Measurements from ENCODE around the gene ADGRD2. TPM values are rescaled to one million over a fixed set of nuclear protein-coding genes. Genes with fewer than 3 reads are reported as not detected.

ADGRD2 gene
- total RNA-seq, 5 donors from 2014 or later (not counting 1 experiment from before 2014, with no cell fraction given): not detected

DNA sequence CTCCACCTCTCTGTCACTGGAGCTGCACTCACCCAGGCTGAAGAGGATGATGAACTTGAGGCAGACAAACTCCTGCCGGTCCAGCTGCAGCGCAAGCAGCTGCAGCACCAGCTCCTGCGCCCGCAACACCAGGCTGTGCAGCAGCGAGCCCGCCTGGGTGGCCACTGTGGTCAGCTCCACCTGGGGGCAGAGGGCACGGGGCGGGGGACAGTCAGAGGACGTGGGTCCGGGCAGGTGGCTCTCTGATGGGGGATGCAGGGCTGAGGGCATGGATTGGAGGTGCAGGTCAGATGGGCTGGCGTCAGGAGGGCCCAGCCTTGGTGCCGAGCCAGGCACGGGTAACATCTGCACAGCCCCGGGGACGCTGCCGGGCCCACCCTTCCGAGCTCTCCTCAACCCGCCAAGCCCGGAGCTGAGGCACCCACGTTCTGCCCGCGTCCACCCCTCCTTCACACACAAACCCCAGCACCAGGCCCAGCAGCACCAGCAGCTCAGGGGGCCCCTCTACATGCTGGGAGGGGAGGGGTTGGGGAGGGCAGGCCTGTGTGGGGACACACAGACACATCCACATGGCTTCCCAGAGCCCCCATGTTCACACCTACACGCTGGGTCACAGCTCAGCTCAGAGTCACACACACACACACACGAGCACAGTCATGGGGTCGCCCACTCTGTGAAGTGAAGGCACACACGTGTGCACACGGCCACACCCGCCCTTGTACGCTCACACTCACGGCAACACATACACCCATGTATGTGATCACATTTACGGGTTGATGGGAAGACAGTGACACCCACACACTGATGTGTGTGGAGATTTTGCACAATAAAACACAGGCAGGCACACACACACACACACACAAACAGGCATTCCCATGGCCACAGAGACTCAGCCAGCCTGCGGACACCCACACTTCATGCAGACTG, 41.1 kb downstream of the ADGRD2 start:
- 75% methylated on average over 17 of the region's 32 CpGs for WGBS (ENCODE audit: insufficient coverage)
- ATAC-seq (replicated peaks in 1 of 4) (no peak), DNase-seq (no peak)
- no peak overlapping the region for H3K27ac ChIP-seq (ENCODE audit: low read length)
- H3K36me3 ChIP-seq (ENCODE audit: control insufficient read depth in 2 of 2, extremely low read depth in 1 of 2, insufficient read depth in 1 of 2, low read length in 1 of 2): no peaks in the 10 kb centered on the region
- POLR2A ChIA-PET: interaction anchor here in 1 of 2 donors (0.7 kb wide), 1 partner anchor 94 kb away, joined by 4 read pairs; no protein-coding TSS in a partner anchor
- CTCF ChIA-PET: no interaction called here
- no peak overlapping the region for H3K4me3 ChIP-seq (ENCODE audit: control insufficient read depth in 1 of 2, extremely low read depth in 1 of 2, low read length in 1 of 2)
- Mint-ChIP-seq H3K27me3 (peaks cover 5 to 9% of the 10 kb centered on the region in 2 donors), H3K4me3 (no peak overlapping the region), H3K27ac (no peak overlapping the region), H3K9me3 (no peaks in the 10 kb centered on the region), H3K36me3 (no peaks in the 10 kb centered on the region), H3K4me1 (peaks cover 10 to 17% (median 11%) of the 10 kb centered on the region in 3 donors)
- peaks cover 0 to 20% of the 10 kb centered on the region in 2 experiments for H3K27me3 ChIP-seq (replicated peaks in 1 of 2; ENCODE audit: control insufficient read depth in 2 of 2, extremely low read depth in 1 of 2, insufficient read depth in 2 of 2, low read length in 1 of 2)
- peaks cover 5 to 13% of the 10 kb centered on the region in 2 experiments for H3K4me1 ChIP-seq (ENCODE audit: control insufficient read depth in 1 of 2, extremely low read depth in 1 of 2, insufficient read depth in 2 of 2, low read length in 2 of 2)
- no peaks in the 10 kb centered on the region for H3K9me3 ChIP-seq

DNA sequence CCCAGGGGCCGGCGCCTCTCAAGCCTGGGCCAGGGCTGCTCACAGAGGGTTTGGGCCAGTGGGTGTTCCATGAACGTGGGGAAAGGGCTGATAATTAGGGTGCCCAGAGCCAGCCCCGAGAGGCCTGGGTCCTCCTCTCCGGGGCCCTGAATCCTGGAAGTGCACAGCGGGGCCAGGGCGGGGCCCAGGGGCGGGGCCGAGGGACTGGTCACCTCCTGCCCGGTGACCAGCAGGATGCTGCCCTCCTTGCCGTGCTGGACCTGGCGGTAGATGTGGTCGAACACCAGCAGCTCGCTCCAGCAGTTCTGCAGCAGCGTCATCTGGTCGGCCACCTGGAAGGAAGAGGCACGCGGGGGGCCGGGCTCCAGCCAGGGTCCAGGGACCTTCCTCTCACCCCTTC, 42.6 kb downstream of the ADGRD2 start:
- Histone ChIP-seq H3K9me3 (no peaks in the 10 kb centered on the region), H3K27me3 (replicated peaks in 1 of 2; ENCODE audit: control insufficient read depth in 2 of 2, extremely low read depth in 1 of 2, insufficient read depth in 2 of 2, low read length in 1 of 2) (peaks cover 0 to 19% of the 10 kb centered on the region in 2 experiments), H3K4me1 (ENCODE audit: control insufficient read depth in 1 of 2, extremely low read depth in 1 of 2, insufficient read depth in 2 of 2, low read length in 2 of 2) (peaks cover 10 to 25% of the 10 kb centered on the region in 2 experiments), H3K36me3 (ENCODE audit: control insufficient read depth in 2 of 2, extremely low read depth in 1 of 2, insufficient read depth in 1 of 2, low read length in 1 of 2) (no peaks in the 10 kb centered on the region), H3K4me3 (ENCODE audit: control insufficient read depth in 1 of 2, extremely low read depth in 1 of 2, low read length in 1 of 2) (no peak overlapping the region), H3K27ac (ENCODE audit: low read length) (no peak overlapping the region)
- WGBS (ENCODE audit: insufficient coverage): 81% methylated on average over 13 of the region's 19 CpGs
- no peaks in the 10 kb centered on the region for H3K36me3 Mint-ChIP-seq
- H3K9me3 Mint-ChIP-seq: no peaks in the 10 kb centered on the region
- POLR2A ChIA-PET: no interaction called here
- CTCF ChIA-PET: no interaction called here
- no peak overlapping the region for H3K27ac Mint-ChIP-seq
- ATAC-seq (replicated peaks in 1 of 4): no peak
- no peak overlapping the region for H3K4me3 Mint-ChIP-seq
- H3K4me1 Mint-ChIP-seq: peaks cover 16 to 26% (median 22%) of the 10 kb centered on the region in 3 donors
- DNase-seq: no peak
- H3K27me3 Mint-ChIP-seq: peaks cover 5 to 9% of the 10 kb centered on the region in 2 donors

DNA sequence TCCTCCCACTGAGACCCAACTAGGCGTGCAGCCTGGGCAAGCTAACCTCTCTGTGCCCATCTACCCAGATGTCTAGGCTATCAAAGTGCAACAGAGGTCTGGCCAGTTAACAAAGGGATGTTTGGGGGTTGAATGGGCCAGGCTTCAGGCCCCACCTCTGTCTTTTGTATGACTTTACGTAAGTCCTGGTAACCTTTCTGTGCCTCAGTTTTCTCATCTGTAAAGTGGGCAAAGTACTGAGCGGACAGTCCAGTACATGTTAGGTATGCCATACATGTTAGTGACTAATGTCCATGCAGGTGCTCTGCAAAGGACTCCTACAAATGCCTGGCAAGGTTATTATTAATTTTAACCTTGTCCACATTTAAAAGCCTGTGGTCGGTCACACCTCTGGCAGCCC, 43.0 kb downstream of the ADGRD2 start:
- Histone ChIP-seq H3K27me3 (replicated peaks in 1 of 2; ENCODE audit: control insufficient read depth in 2 of 2, extremely low read depth in 1 of 2, insufficient read depth in 2 of 2, low read length in 1 of 2) (peaks cover 0 to 19% of the 10 kb centered on the region in 2 experiments), H3K4me1 (ENCODE audit: control insufficient read depth in 1 of 2, extremely low read depth in 1 of 2, insufficient read depth in 2 of 2, low read length in 2 of 2) (peaks cover 10 to 25% of the 10 kb centered on the region in 2 experiments), H3K36me3 (ENCODE audit: control insufficient read depth in 2 of 2, extremely low read depth in 1 of 2, insufficient read depth in 1 of 2, low read length in 1 of 2) (no peaks in the 10 kb centered on the region), H3K9me3 (no peaks in the 10 kb centered on the region), H3K27ac (ENCODE audit: low read length) (no peak overlapping the region), H3K4me3 (ENCODE audit: control insufficient read depth in 1 of 2, extremely low read depth in 1 of 2, low read length in 1 of 2) (no peak overlapping the region)
- Mint-ChIP-seq H3K36me3 (no peaks in the 10 kb centered on the region), H3K4me1 (peaks cover 16 to 29% (median 22%) of the 10 kb centered on the region in 3 donors), H3K4me3 (no peak overlapping the region), H3K27ac (no peak overlapping the region), H3K9me3 (no peaks in the 10 kb centered on the region), H3K27me3 (peaks cover 4 to 9% of the 10 kb centered on the region in 2 donors)
- CTCF ChIA-PET: no interaction called here
- ATAC-seq (replicated peaks in 1 of 4): no peak
- POLR2A ChIA-PET: no interaction called here
- WGBS (ENCODE audit: insufficient coverage): 80% methylated on average over 2 of the region's 4 CpGs
- no peak for DNase-seq

GRCh38 chr9:124493794-124494479, 43.7 kb downstream of the ADGRD2 start:
- no peaks in the 10 kb centered on the region for H3K9me3 Mint-ChIP-seq
- no peaks in the 10 kb centered on the region for H3K36me3 ChIP-seq (ENCODE audit: control insufficient read depth in 2 of 2, extremely low read depth in 1 of 2, insufficient read depth in 1 of 2, low read length in 1 of 2)
- CTCF ChIA-PET: no interaction called here
- H3K27me3 ChIP-seq (replicated peaks in 1 of 2; ENCODE audit: control insufficient read depth in 2 of 2, extremely low read depth in 1 of 2, insufficient read depth in 2 of 2, low read length in 1 of 2): peaks cover 0 to 23% of the 10 kb centered on the region in 2 experiments
- WGBS (ENCODE audit: insufficient coverage): 59% methylated on average over 18 of the region's 18 CpGs
- no peak for DNase-seq
- H3K36me3 Mint-ChIP-seq: no peaks in the 10 kb centered on the region
- no peak overlapping the region for H3K27ac ChIP-seq (ENCODE audit: low read length)
- H3K4me3 Mint-ChIP-seq: no peak overlapping the region
- peaks cover 10 to 25% of the 10 kb centered on the region in 2 experiments for H3K4me1 ChIP-seq (ENCODE audit: control insufficient read depth in 1 of 2, extremely low read depth in 1 of 2, insufficient read depth in 2 of 2, low read length in 2 of 2)
- POLR2A ChIA-PET: no interaction called here
- ATAC-seq (replicated peaks in 1 of 4): no peak
- H3K9me3 ChIP-seq: no peaks in the 10 kb centered on the region
- peak overlapping the region in 1 of 2 donors; percentile 39 for H3K27ac Mint-ChIP-seq
- no peak overlapping the region for H3K4me3 ChIP-seq (ENCODE audit: control insufficient read depth in 1 of 2, extremely low read depth in 1 of 2, low read length in 1 of 2)
- peaks cover 0 to 9% of the 10 kb centered on the region in 2 donors for H3K27me3 Mint-ChIP-seq
- peaks cover 16 to 29% (median 22%) of the 10 kb centered on the region in 3 donors for H3K4me1 Mint-ChIP-seq

- WGBS (ENCODE audit: insufficient coverage): 80% methylated on average over 17 of the region's 31 CpGs
- Histone ChIP-seq H3K4me1 (ENCODE audit: control insufficient read depth in 1 of 2, extremely low read depth in 1 of 2, insufficient read depth in 2 of 2, low read length in 2 of 2) (peaks cover 10 to 29% of the 10 kb centered on the region in 2 experiments), H3K27me3 (replicated peaks in 1 of 2; ENCODE audit: control insufficient read depth in 2 of 2, extremely low read depth in 1 of 2, insufficient read depth in 2 of 2, low read length in 1 of 2) (peaks cover 0 to 24% of the 10 kb centered on the region in 2 experiments), H3K9me3 (no peaks in the 10 kb centered on the region), H3K4me3 (ENCODE audit: control insufficient read depth in 1 of 2, extremely low read depth in 1 of 2, low read length in 1 of 2) (peak overlapping the region in 1 of 2 donors; percentile 32), H3K36me3 (ENCODE audit: control insufficient read depth in 2 of 2, extremely low read depth in 1 of 2, insufficient read depth in 1 of 2, low read length in 1 of 2) (no peaks in the 10 kb centered on the region), H3K27ac (ENCODE audit: low read length) (no peak overlapping the region)
- DNase-seq (peak in 2 of 35 experiments; percentile 5 to 7), ATAC-seq (replicated peaks in 1 of 4) (peak in 2 of 4 experiments; percentile 40 to 43)
- no peaks in the 10 kb centered on the region for H3K9me3 Mint-ChIP-seq
- ChIA-PET POLR2A (no interaction called here), CTCF (no interaction called here)
- H3K27me3 Mint-ChIP-seq: peaks cover 0 to 13% of the 10 kb centered on the region in 2 donors
- H3K27ac Mint-ChIP-seq: peak overlapping the region; percentile 86 to 88
- H3K4me1 Mint-ChIP-seq: peaks cover 16 to 34% (median 26%) of the 10 kb centered on the region in 3 donors
- H3K36me3 Mint-ChIP-seq: no peaks in the 10 kb centered on the region
- peak overlapping the region in 2 of 3 donors; percentile 29 to 72 for H3K4me3 Mint-ChIP-seq
Observed at GRCh38 chr9:124495126-124496074, 45.1 kb downstream of the ADGRD2 start.
